Measurements from ENCODE around the gene CSPG4. TPM values are rescaled to one million over a fixed set of nuclear protein-coding genes. Genes with fewer than 3 reads are reported as not detected.
A peak's percentile ranks its signal among the peaks of the same experiment; 100 is the strongest.
"Not testable (repeated sequence)": the region's sequence is repeated elsewhere in the genome, so short reads cannot be mapped to it uniquely, and the experiment has no call there.

The CSPG4 gene
- total RNA-seq, 2 experiments from 2014 or later = not detected

DNA sequence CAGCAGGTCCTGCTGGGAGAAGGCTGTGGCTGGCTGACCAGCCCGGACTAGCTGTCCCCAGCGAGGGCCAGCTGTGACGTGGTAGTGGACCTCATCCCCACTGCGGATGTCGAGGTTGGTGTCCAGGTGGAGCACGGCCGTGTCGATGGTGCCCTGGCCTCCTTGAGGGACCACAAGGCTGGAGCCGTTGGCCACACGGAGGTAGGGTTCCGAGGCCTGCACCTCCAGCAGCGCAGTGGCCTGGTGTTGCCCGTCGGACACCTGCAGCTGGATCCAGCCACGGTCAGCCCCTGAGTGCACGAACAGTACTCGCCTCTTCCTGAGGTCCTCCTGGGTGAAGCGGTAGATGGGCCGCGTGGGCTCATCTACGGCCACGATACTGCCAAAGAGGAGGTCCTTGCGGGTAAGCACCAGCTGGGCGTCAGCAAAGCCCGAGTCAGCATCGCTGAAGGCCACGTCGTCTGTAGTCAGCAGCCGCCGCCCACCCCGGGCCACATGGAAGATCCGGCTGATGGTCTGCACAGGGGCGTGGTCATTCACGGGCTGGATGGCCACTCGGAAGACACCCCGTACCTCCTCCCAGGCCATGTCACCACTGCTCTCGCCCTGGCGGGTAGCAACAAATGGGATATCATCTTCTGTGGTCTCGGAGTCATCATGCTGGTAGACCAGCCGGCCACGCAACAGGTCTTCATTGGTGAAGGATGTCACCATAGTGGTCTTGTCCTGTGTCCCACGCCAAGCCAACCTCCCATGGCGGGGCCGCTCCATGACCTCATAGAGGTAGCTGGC, 25.0 kb downstream of the CSPG4 start:
- Mint-ChIP-seq H3K4me3 (no peak overlapping the region), H3K4me1 (ENCODE audit: low read depth) (peaks cover 7% of the 10 kb centered on the region), H3K27me3 (ENCODE audit: low read depth) (peaks cover 6% of the 10 kb centered on the region), H3K36me3 (ENCODE audit: low read depth) (no peaks in the 10 kb centered on the region), H3K9me3 (ENCODE audit: insufficient read depth) (no peaks in the 10 kb centered on the region), H3K27ac (no peak overlapping the region)
- CTCF ChIA-PET = interaction anchor here (1.9 to 4.1 kb wide), 2 partner anchors 36 to 114 kb away, joined by 7 to 30 read pairs; a partner anchor contains a TSS
- POLR2A ChIA-PET = interaction anchor here (0.6 kb wide), 1 partner anchor 91 kb away, joined by 3 read pairs; no protein-coding TSS in a partner anchor
- DNase-seq (no peak), ATAC-seq (no peak)

DNA sequence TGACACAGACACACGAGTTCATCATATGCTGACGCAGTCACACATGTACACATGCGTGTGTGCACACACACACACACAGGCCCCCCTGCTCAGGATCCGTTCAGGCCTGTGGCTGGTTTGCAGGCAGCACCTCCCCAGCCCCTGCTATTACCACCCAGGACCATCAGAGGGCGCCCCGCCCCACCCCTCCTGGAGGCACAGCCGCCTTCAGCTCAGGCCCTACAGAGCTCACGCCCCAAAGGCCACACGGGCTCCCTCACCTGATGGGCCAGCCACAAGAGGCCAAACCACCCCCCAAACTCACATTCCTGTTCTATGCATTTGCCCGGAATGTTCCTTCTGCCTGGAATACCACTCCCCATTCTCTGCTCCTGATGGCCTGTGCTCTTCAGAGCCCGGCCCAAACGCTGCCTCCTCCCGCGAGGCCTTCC, 26.4 kb downstream of the CSPG4 start:
- H3K4me3 Mint-ChIP-seq; H3K4me1 Mint-ChIP-seq (ENCODE audit: low read depth); H3K9me3 Mint-ChIP-seq (ENCODE audit: insufficient read depth); H3K27me3 Mint-ChIP-seq (ENCODE audit: low read depth); H3K36me3 Mint-ChIP-seq (ENCODE audit: low read depth); POLR2A ChIA-PET; H3K27ac Mint-ChIP-seq: not testable (repeated sequence)
- DNase-seq (peak; percentile 85), ATAC-seq (peak; percentile 76)
- CTCF ChIA-PET = interaction anchor here (0.5 to 4.1 kb wide), 15 partner anchors 8 to 487 kb away, joined by 3 to 30 read pairs (median 4); partner anchors contain the start of gene IMP3

DNA sequence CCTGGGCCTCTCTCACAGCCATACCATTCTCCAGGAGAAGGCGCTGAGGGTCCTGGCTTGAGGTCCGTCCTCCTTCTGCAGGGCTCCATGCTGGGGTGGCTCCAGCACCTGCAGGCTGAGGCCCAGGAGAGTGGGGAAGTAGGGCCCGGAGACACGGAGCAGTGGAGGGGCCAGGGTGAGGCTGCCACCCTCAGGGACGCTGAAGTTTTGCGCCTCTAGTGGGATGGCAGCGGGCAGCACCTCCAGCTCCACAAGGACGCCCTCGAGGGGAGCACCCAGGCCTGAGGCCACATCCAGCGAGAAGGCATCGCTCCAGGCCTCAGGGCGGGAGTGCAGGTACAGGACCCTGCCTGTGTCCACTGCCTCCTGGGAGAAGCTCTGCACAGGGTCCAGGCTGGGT, 27.5 kb downstream of the CSPG4 start:
- Mint-ChIP-seq H3K36me3 (ENCODE audit: low read depth) (no peaks in the 10 kb centered on the region), H3K27ac (no peak overlapping the region), H3K4me3 (no peak overlapping the region), H3K4me1 (ENCODE audit: low read depth) (peaks cover 2% of the 10 kb centered on the region), H3K27me3 (ENCODE audit: low read depth) (no peaks in the 10 kb centered on the region), H3K9me3 (ENCODE audit: insufficient read depth) (no peaks in the 10 kb centered on the region)
- CTCF ChIA-PET = interaction anchor here (0.8 to 4.1 kb wide), 6 partner anchors 14 to 642 kb away, joined by 3 to 30 read pairs (median 4); partner anchors contain the start of gene IMP3
- DNase-seq (no peak), ATAC-seq (no peak)
- POLR2A ChIA-PET = no interaction called here

DNA sequence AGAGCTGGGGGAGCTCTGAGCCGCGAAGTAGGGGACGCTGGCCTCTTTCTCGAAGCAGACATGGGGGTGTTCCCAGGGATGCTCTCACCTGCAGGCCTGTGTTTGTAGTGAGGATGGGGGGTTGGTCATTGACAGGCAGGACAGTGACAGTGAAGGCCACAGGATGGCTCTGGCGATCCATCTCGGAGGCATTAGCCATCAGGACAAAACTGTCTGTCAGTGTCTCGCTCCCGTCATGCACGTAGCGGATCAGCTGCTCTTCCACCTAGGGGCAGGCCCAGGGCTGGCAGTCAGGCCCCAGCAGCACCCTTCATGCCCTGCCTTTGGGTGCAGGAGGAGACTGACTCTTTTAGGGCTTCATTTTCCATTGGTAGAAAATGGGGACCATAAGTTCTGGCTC, 28.0 kb downstream of the CSPG4 start:
- ChIA-PET POLR2A (no interaction called here), CTCF (interaction anchor here (0.8 to 4.1 kb wide), 8 partner anchors 14 to 825 kb away, joined by 3 to 30 read pairs (median 4); partner anchors contain the start of gene IMP3)
- no peak for ATAC-seq
- DNase-seq = no peak
- H3K9me3 Mint-ChIP-seq (ENCODE audit: insufficient read depth) = no peaks in the 10 kb centered on the region
- no peaks in the 10 kb centered on the region for H3K27me3 Mint-ChIP-seq (ENCODE audit: low read depth)
- H3K36me3 Mint-ChIP-seq (ENCODE audit: low read depth) = no peaks in the 10 kb centered on the region
- peaks cover 2% of the 10 kb centered on the region for H3K4me1 Mint-ChIP-seq (ENCODE audit: low read depth)
- no peak overlapping the region for H3K27ac Mint-ChIP-seq
- H3K4me3 Mint-ChIP-seq = no peak overlapping the region

DNA sequence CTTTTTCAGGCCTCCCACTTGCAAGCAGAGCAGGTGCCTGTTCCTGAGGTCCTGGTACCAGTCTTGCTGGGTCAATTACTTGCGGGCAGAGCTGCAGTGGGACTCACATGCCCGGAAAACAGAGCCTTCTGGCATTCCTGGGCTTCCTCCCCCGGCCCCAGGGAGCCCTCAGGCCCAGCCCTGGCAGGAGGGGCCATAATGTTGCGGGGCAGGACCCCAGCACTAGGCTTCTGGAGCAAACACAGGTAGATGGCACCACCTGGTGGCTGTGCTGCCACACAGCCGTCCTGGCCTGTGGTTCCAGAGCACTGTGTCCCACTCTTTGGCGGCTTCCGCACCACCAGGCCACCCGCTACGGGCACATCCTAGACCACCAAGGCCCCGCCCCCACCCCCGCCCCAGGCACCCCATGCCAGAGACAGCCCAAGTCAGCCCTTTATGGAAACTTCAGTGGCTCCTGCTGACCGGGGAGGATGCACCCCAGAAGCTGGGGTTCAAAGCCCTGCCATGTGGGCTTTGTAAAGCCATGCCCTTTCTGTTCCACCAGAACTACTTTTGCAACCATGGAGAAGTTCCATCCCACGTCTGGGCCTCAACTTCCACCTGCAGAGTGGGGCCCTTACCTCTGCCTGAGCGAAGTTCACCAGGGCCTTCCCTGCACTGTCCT, 28.9 kb downstream of the CSPG4 start:
- DNase-seq (peak; percentile 78), ATAC-seq (peak; percentile 91)
- CTCF ChIA-PET = interaction anchor here (0.6 to 4.1 kb wide), 8 partner anchors 13 to 640 kb away, joined by 3 to 30 read pairs (median 4); partner anchors contain the start of genes IMP3 and MAN2C1
- H3K9me3 Mint-ChIP-seq (ENCODE audit: insufficient read depth); H3K4me3 Mint-ChIP-seq; H3K36me3 Mint-ChIP-seq (ENCODE audit: low read depth); POLR2A ChIA-PET; H3K4me1 Mint-ChIP-seq (ENCODE audit: low read depth); H3K27me3 Mint-ChIP-seq (ENCODE audit: low read depth); H3K27ac Mint-ChIP-seq: not testable (repeated sequence)

DNA sequence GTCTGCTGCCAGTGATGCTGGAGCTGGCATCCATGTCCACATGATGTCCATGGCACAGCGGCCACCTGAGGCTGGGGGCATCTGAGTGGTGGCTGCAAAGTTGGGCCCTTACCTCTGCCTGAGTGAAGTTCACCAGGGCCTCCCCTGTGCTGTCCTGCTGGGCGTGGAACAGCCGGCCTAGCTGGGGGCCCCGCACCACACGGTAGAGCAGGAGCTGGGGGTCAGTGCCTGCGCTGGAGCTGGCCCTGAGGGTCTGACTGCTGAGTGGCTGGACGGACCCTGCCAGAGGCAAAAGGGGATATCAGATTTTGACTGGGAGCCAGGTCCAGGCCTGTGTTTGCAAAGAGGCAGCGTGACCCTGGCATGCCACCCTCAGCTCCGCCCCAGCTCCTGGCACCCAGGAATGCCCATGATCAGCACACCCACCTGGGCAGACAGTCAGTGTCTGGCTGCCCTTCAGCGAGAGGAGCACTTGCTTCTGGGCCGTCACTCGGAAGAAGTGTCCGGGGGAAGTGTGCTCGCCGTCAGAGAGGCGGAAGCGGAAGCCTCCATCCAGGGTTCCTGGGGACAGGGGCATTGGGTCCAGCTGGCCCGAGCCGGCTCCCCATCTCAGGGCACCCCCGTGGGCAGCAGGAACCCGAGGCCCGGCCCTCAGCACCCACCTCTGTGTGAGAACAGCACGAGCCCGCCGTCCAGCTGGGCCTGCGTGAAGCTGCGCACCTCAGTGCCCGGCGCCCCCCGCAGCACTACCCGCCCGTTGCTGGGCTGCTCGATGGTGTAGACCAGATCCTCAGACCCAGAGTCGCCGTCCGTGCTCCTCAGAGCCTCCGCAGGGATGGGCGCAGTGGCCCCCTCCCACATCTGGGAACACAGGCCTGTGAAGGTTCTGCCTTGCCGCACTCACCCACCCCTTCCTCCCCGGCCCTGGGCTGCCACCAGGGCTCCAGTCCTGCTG, 30.2 kb downstream of the CSPG4 start:
- Mint-ChIP-seq H3K4me1 (ENCODE audit: low read depth) (peaks cover 2% of the 10 kb centered on the region), H3K4me3 (no peak overlapping the region), H3K27ac (no peak overlapping the region), H3K27me3 (ENCODE audit: low read depth) (no peaks in the 10 kb centered on the region), H3K36me3 (ENCODE audit: low read depth) (no peaks in the 10 kb centered on the region), H3K9me3 (ENCODE audit: insufficient read depth) (no peaks in the 10 kb centered on the region)
- POLR2A ChIA-PET = no interaction called here
- CTCF ChIA-PET = interaction anchor here (0.6 to 1.7 kb wide), 6 partner anchors 10 to 314 kb away, joined by 3 to 5 read pairs (median 3); partner anchors contain the start of gene MAN2C1
- ATAC-seq (no peak), DNase-seq (no peak)

DNA sequence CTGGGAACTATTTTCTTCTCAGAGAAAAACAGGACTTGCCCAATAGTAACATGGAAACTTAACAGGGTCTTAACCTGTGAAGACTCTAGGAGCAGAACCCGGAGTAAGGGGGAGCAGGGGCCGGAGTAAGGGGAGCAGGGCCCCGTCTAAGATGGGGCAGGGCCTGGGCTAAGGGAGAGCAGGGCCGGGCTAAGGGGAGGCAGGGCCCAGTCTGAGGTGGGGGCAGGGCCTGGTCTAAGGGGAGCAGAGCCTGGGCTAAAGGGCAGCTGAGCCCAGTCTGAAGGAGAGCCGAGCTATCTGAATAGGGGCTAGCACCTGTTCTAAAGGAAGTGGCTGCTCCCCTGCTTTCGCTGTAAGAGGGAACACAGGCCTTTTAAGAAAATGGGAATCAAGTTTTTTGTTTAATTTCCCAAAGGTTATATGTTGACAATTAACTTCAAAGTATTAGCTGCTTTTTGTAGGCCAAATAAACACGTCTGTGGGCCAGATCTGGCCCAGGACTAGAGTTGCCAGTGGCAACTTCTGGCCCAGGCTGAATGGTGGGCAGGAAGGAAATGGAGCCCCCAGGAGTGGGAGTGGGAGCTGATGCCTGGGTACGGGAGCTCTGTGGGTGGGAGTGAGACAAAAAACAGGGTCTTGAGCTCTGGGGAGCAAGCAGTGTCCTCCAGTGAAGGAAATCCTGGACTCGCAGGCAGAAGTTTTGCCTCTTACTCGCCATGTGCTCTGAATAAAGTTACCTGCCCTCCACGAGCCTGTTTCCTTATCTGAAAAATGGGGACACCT, 32.5 kb downstream of the CSPG4 start:
- DNase-seq (no peak), ATAC-seq (no peak)
- Mint-ChIP-seq H3K36me3 (ENCODE audit: low read depth) (no peaks in the 10 kb centered on the region), H3K27ac (no peak overlapping the region), H3K27me3 (ENCODE audit: low read depth) (no peaks in the 10 kb centered on the region), H3K4me1 (ENCODE audit: low read depth) (peaks cover 2% of the 10 kb centered on the region), H3K9me3 (ENCODE audit: insufficient read depth) (no peaks in the 10 kb centered on the region), H3K4me3 (no peak overlapping the region)
- CTCF ChIA-PET = no interaction called here
- POLR2A ChIA-PET = no interaction called here

DNA sequence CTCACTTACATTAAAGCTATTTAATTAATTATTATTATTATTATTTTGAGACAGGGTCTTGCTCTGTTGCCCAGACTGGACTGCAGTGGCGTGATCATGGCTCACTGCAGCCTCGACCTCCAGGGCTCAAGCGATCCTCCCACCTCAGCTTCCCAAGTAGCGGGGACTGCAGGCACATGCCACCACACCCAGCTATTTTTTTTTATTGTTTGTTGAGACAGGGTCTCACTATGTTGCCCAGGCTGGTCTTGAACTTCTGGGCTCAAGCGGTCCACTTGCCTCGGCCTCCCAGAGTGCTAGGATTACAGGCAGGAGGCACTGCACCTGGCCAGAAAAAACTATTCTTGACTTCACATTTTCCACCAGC, 34.3 kb downstream of the CSPG4 start:
- ATAC-seq; H3K27me3 Mint-ChIP-seq (ENCODE audit: low read depth); DNase-seq; H3K4me3 Mint-ChIP-seq; H3K4me1 Mint-ChIP-seq (ENCODE audit: low read depth); H3K27ac Mint-ChIP-seq; H3K9me3 Mint-ChIP-seq (ENCODE audit: insufficient read depth); POLR2A ChIA-PET; H3K36me3 Mint-ChIP-seq (ENCODE audit: low read depth): not testable (repeated sequence)
- CTCF ChIA-PET = interaction anchor here (0.6 to 1.1 kb wide), 3 partner anchors 81 to 169 kb away, joined by 3 to 5 read pairs (median 3); no protein-coding TSS in a partner anchor

DNA sequence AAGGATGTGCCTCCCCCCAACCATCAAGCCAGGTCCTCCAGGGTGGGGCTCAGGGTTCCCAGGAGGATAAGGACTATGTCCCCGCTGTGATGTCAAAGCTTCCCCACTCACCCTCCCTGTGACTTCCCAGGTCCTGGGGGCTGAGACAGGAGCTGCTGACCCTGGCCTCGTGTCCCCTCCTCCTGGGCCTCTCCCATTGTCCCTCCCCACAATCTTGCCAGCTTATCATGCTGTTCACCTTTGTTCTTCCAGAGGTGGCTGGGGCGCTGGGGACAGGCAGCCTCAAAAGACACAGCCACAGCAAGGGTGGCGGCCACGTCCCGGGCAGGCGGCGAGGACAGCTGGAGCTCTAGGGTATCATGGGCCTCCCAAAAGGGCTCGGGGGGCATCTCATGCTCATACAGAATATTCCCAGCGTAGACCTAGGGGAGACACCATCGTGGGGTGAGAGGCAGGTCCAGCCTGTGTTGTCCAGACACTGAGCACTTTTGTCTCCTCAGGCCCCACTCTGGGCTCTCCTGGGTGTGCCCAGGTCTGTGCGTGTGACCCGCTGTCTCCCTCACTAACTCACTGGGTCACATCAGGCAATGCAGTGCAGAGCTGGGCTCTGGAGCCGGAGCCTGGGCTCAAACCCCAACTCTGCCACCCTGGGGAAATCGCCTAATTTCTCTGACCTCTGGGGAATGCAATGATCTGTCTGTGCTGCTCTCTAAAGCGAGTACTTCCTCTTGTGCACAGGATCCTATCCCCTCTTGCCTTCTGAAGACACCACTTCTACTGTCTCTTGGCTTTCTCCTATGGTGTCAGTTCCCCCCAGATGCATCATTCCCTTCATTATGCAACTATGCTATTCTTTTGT, 35.0 kb downstream of the CSPG4 start:
- H3K36me3 Mint-ChIP-seq (ENCODE audit: low read depth) = no peaks in the 10 kb centered on the region
- no peak overlapping the region for H3K27ac Mint-ChIP-seq
- H3K4me3 Mint-ChIP-seq = no peak overlapping the region
- DNase-seq (no peak), ATAC-seq (no peak)
- CTCF ChIA-PET = interaction anchor here (0.6 to 0.9 kb wide), 3 partner anchors 9 to 169 kb away, joined by 3 read pairs; no protein-coding TSS in a partner anchor
- H3K27me3 Mint-ChIP-seq (ENCODE audit: low read depth) = no peaks in the 10 kb centered on the region
- no peaks in the 10 kb centered on the region for H3K4me1 Mint-ChIP-seq (ENCODE audit: low read depth)
- H3K9me3 Mint-ChIP-seq (ENCODE audit: insufficient read depth) = no peaks in the 10 kb centered on the region
- POLR2A ChIA-PET = no interaction called here

DNA sequence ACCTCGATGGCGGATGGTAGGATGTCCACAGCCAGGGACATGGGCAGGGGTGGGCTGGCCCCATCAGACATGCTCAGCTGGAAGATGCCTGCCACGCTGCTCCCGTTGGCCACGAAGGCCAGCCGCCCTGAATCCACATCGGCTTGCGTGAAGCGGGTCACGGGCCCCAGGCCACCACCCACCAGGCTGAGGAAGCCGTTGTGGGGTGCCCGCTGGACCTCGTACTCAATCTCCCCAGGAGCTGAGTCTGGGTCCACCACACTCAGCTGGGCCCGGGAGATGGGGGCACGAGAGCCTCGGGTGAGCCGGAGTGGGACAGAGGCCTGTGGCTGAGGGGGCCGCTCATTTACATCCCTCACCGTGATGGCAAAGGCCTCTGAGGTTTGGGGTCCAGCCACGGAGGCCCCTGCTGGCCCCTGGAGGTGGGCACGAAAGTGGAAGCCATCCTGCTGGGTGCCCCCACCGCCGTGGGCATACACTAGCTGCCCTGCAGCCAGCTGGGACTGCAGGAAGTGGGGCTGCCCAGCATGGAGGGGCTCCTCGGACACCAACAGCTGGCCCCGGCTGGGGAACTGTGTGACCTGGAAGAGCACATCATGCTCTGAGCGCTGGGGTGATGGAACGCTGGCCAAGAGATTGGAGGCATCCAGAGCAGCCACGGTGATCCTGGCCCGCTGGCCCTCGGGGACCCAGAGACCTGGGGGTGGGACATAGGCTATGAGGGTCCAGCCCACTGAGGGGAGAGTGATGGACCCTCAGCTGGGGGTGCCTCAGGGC, 35.8 kb downstream of the CSPG4 start:
- ATAC-seq (no peak), DNase-seq (no peak)
- Mint-ChIP-seq H3K27ac (no peak overlapping the region), H3K4me3 (no peak overlapping the region), H3K36me3 (ENCODE audit: low read depth) (no peaks in the 10 kb centered on the region), H3K27me3 (ENCODE audit: low read depth) (no peaks in the 10 kb centered on the region), H3K4me1 (ENCODE audit: low read depth) (no peaks in the 10 kb centered on the region), H3K9me3 (ENCODE audit: insufficient read depth) (no peaks in the 10 kb centered on the region)
- ChIA-PET POLR2A (no interaction called here), CTCF (interaction anchor here (0.7 kb wide), 1 partner anchor 10 kb away, joined by 3 read pairs; no protein-coding TSS in a partner anchor)

All from activated CD8-positive, alpha-beta T cell treated with anti-CD3 and anti-CD28 coated beads, Interleukin-2, amount 10 ng/mL, durations not matched to agents 7 days and 5 days (primary cell).